Globus pallidus (tissue), 1 donor: ENCODE data around the gene WSCD2.

ENCODE experiments used
- DNase-seq: peaks from one replicate; pipeline ENCODE4 v3.0.0-alpha.2; 2015; ENCODE audit warnings: low spot score

WSCD2 gene

GRCh38 chr12:108109504-108109903, 19.6 kb upstream of the WSCD2 start:
- DNase-seq = no peak

DNA sequence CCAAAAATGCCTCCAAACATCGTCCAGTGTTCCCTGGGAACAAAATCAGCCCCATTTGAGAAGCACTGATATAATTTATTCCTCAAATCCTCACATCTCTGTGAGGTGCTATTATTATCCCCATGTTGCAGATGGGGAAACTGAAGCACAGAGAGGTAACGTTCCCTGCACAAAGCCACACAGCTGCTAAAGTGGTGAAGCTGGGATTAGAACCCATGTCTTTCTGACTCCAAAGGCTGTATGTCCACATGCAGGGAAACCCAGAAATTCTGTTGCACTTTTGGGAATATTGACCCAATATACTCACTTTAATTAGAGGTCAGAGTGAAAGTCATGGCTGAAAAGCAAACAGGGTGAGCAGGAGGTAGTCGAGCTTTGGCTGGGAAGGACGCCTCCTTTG, 19.1 kb upstream of the WSCD2 start:
- no peak for DNase-seq

DNA sequence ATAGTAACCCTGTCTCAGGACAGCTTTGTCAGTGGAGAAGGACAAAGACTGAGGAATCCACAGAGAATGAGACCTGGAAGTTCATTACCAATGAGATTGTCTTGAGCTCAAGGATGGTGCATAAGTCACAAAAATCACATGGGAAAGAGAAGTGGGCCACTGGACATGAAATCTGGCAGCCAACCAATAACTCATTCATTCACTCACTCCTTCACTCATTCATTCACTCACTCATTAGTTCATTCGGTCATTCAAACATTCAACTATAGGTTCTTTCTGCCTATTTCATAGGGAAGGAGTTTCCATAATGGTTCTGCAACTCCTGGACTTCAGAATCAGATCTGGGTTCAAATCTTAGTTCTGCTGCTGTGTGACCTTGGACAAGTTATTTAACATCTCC, 18.2 kb upstream of the WSCD2 start:
- DNase-seq = no peak

DNA sequence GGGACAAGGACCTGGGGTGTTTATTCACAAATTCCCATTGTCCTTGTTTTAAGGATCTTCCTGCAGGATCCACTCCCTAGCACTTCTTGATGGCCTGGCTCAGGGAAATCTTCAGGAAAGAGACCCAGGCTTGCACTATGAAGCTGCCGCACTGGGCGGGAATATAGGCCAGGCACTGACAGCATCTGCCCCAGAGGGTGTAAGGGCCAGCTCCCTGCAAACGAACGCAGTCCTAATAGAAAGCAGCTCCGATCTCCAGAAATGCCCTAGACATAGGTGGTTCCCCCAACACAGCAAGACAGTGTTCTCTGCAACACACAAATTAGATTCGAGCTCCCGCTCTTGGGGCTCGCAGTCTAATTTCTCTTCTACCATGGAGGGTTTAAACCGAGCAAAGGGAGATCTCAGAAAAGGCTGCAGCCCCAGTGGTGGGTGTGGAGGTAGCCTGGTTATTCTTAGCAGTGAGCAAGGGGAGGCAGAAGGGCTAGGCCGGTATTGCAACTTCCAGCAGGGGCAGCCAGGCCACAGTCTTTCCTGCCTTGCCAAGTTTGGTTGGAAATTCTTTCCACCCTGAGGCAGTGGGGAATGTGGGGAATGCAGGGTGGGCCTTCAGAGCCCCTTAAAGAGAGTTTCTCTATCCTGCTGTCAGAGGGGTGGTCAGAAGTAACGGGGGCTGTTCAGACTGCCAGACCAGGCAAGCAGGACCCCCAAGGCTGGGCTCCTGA, 16.1 kb upstream of the WSCD2 start:
- DNase-seq = no peak

DNA sequence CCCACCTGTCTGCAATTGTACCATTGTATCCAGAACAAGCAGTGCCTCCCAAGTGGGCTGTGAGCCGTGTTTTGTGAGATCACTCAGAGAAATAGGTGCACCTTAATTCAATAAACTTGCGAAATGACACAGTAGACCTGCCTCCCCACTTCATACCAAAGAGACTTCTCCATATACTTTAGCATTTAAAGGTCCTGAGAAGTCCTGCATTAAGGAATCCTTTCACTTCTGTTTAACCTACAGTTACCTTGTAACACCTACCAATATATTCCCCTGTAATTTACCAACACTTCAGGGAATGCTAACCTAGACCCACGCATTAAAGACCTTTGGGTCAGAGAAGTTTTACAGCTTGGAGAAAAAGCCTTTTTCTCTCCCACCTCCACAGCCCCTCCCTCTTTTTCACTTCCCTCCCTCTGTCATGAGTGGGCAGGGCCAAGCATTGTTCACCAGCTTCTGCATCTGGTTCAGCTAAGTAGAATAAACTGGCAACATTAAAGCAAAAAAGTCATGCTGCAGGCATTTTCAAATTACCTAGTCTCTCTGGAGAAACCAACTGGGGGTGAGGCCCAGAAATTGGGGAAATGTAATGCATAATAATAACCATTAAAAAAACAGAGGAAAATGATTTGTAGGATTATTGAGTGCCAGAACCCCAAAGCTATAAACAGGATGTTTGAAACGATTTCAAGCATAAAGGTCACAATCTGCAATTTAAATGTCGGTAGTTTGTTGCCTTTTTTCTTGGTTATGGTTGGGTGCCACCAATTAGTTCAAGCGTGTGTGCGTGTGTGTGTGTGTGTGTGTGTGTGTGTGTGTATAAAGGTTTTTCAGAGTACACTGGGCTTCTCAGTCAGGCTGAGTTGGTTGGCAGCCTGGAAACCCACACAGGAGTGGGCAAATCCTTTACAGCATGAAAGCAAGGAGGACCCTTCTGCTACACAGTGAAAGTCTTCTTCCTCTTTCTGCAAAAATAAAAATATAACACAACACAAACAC, 13.7 kb upstream of the WSCD2 start:
- DNase-seq = no peak

DNA sequence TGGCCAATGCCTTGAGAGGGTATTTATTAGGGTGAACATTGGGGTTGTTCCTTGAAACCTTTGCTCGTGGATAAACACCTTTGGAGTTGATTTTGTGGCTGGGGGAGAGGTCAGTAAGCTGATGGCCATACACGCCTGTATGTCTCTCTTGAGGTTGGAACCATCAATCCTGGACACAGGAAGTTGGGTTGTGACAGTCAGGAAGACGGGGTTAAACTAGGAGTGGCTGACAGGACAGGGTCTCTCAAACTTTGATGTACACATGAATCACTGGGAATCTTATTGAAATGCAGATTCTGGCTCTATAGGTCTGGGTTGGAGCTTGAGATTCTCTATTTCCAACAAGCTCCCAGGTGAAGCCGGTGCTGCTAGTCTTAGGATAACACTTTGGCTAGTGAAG, 12.8 kb upstream of the WSCD2 start:
- no peak for DNase-seq

- no peak for DNase-seq
Measured at GRCh38 chr12:108116699-108117098, 12.4 kb upstream of the WSCD2 start.

DNA sequence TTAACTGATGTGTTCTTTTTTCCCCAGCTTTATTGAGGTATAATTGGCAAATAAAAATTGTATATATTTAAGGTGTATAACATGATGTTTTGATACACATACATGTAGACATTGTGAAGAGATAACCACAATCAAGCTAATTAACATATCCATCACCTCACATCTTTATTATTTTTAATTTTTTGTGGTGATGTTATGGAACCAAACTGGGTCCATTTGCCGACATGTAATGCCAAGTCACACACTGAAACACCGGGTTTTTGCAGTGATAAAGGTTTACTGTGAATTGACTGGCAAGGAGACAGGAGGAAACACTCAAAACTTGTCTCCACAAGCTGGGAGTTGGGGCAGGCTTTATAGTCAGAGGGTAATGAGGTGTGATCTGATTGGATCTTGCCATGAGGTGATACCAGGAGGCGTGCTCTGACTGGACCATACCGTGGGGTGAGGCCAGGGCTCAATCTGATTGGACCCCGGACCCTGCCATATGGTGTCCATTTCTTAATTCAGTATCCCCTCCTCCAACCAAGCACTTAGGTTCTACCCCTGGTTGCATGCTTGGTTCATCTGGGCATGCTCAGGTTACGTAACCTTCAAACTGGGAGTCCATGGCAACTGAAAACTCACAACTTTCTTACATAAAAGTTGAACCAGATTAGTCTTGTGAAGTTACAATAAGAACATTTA, 11.8 kb upstream of the WSCD2 start:
- no peak for DNase-seq

DNA sequence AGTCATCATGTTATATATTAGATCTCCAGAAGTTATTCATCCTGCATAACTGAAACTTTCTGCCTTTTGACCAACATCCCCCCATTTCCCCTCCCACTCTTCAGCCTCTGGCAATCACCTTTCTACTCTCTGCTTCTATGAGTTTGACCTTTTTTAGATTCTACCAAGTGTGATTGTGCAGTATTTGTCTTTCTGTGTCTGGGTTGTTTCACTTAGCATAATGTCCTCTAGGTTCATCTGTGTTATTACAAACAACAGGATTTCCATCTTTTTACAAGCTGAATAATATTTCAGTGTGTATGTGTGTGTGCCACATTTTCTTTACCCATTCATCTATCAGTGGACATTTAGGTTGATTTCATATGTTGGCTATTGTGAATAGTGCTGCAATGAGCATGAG, 11.2 kb upstream of the WSCD2 start:
- no peak for DNase-seq

GRCh38 chr12:108119126-108119973, 9.7 kb upstream of the WSCD2 start:
- DNase-seq = no peak

- no peak for DNase-seq
Measured at GRCh38 chr12:108119974-108120862, 8.9 kb upstream of the WSCD2 start.

DNA sequence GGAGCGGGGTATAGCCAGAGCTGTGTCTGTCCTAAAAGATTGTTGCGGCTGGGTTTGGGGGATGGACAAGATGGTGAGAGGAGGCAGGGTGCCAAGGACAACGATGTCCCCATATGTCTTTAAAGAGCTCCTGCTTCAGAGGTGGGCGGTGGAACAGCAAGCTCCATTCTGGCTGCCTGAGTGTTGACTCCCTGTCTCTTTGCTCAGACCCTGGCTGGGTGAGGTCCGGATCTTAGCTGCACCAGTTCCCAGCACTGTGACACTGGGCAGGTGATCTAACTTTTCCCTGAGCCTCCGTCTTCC, 8.3 kb upstream of the WSCD2 start:
- DNase-seq = no peak

DNA sequence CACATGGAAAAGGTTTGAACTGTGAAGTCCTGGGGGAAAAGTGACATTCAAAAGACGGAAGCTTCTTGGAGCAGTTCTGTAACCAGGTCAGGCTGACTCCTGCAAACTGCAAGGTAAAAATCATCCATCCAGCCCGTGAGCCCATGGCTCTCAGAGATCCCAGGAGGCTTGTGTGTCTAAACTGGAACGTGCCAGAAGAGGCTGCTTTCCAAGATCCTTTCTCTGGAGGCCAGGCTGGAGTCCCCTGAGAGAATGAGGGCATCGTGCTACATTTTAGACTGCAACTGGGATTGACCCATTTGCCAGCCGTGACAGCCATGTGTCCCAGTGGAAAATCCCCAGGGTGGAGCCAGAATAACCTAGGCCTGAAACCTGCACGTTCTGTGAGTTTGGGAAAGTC, 7.8 kb upstream of the WSCD2 start:
- DNase-seq = no peak

DNA sequence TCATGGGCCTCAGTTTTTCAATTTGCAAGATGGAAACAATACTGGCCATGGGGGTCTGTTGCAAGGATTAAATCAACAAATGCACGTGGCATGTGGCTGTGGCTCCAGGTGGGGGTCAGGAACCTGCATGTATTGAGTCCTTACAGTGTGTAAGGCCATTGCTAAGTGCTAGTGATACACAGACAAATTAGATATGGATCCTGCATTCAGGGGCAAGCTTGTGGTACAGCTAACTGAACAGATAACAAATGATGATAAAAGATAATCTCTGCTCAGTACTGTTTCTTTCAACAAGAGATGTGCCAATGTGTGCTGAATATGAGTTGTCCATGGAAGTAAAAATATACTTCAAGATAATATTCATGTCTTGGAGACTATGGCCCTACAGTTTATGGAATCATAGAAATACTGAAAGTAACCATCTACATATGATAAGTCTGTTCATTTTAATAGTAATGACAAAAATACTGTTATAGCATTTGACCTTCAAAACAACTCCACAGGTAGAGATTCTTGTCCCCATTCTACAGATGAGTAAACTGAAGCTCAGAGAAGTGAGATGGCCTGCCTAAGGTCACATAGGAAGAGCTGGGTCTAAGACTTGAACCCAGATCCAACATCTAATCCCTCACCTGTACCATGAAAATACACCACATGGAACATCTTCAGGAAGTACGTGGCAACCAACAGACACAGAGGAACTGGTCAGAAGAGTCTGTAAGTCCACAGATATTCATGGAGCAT, 7.2 kb upstream of the WSCD2 start:
- no peak for DNase-seq

DNA sequence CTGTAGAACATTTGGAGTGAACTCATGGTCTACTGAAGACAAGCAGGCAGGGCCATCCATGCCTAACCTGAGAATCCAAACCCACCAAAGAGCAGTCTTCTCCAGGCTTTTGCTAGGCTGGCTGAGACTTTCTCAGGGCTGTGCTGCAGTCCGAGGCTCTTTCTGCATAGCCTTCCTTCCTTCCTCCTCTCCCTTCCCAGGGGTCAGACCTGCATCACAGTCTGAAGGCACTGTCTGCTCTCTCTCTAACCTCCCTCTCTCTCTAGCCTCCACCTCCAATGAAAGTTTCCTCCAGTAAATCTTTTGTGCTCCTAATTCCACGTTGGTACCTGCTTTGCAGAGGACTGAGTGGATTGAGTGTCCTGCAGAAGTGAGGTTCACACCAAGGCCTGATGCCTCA, 6.4 kb upstream of the WSCD2 start:
- DNase-seq = no peak

GRCh38 chr12:108123402-108123801, 5.7 kb upstream of the WSCD2 start:
- no peak for DNase-seq

- DNase-seq = no peak
Measured at GRCh38 chr12:108125073-108125472, 4.0 kb upstream of the WSCD2 start.

GRCh38 chr12:108126212-108126611, 2.9 kb upstream of the WSCD2 start:
- no peak for DNase-seq

GRCh38 chr12:108126990-108127501, 2.0 kb upstream of the WSCD2 start:
- no peak for DNase-seq

- no peak for DNase-seq
Measured at GRCh38 chr12:108127654-108128053, 1.4 kb upstream of the WSCD2 start.
